Peyer's patch (tissue), 4 donors: ENCODE data around the gene APH1B.

ENCODE experiments used
- CTCF ChIP-seq, 6 experiments: fragments of 450-650 bp in 4 of 6; fragments of 200-600 bp in 2 of 6; sonication (generic) in 1 of 6; IDR thresholded peaks; one replicate each; pipeline ENCODE4 v1.5.1; 2017 to 2019; ENCODE audit warnings: antibody characterized with exemption in 6 of 6, mild to moderate bottlenecking in 3 of 6, moderate library complexity in 1 of 6
- POLR2A ChIP-seq, 2 donors: fragments of 450-650 bp; IDR thresholded peaks; one replicate each; pipeline ENCODE4 v1.5.1; 2017; ENCODE audit warnings: antibody characterized with exemption in 2 of 2, mild to moderate bottlenecking in 2 of 2, moderate library complexity in 2 of 2

GRCh38 chr15:63292771-63293170 is 15.4 kb downstream of the APH1B start:
- TF ChIP-seq CTCF (IDR thresholded peaks at IDR 0.05) (no peak), POLR2A (IDR thresholded peaks at IDR 0.05) (no peak)
